Measurements from ENCODE around the gene FFAR1. TPM values are rescaled to one million over a fixed set of nuclear protein-coding genes. Genes with fewer than 3 reads are reported as not detected.

The FFAR1 gene
- total and polyA plus RNA-seq, 2 donors (not counting 3 experiments of a cell fraction or from before 2014, with no cell fraction given): not detected

GRCh38 chr19:35328851-35329285, 18.8 kb upstream of the FFAR1 start, which contains the start of gene CD22:
TSS of gene CD22 (plus strand) at chr19:35329187. CDS start at chr19:35332041, 2,854 bp downstream.
- POLR2A ChIA-PET: no interaction called here
- no peak within 1 kb of the TSS for H3K9ac ChIP-seq (replicated peaks; ENCODE audit: extremely low read depth, insufficient read depth, low read length)
- BruUV-seq (replicated peaks): no TSS peak
- H2AFZ ChIP-seq (ENCODE audit: low read depth, low read length): no peak within 1 kb of the TSS
- no peak within 1 kb of the TSS for H3K27ac ChIP-seq (ENCODE audit: insufficient read depth, low read depth, low read length)
- intact Hi-C loops (cut with micrococcal nuclease) (no loop called here), dilution Hi-C loops (cut with MboI; ENCODE audit: extremely low pct_ligation_motif_present, low sequenced_read_pairs) (no loop called here)
- DNase-seq (ENCODE audit: low read depth, low spot score) (no peak), FAIRE-seq (no peak)
- no peak within 1 kb of the TSS for H3K4me2 ChIP-seq (ENCODE audit: insufficient read depth, low read length)
- no peaks in the 10 kb centered on the region for H3K9me3 ChIP-seq (replicated peaks; ENCODE audit: control insufficient read depth, insufficient read depth, low read length)
- H3K9me1 ChIP-seq (replicated peaks; ENCODE audit: control insufficient read depth, extremely low read depth, insufficient read depth, low read length): no peaks in the 10 kb centered on the region
- no peaks in the 10 kb centered on the region for H3K79me2 ChIP-seq (ENCODE audit: control insufficient read depth, insufficient read depth, low read length)
- no peaks in the 10 kb centered on the region for H3K4me1 ChIP-seq (ENCODE audit: control insufficient read depth, extremely low read depth, insufficient read depth, low read length)
- CTCF ChIA-PET: no interaction called here
- H4K20me1 ChIP-seq (replicated peaks; ENCODE audit: control insufficient read depth, extremely low read depth, insufficient read depth, low read length): no peaks in the 10 kb centered on the region
- no peaks in the 10 kb centered on the region for H3K36me3 ChIP-seq (ENCODE audit: control insufficient read depth in 2 of 2, extremely low read depth in 1 of 2, insufficient read depth in 2 of 2, low read length in 2 of 2)
- no peak within 1 kb of the TSS for H3K4me3 ChIP-seq (replicated peaks in 1 of 3; ENCODE audit: insufficient read depth in 1 of 3, low read depth in 1 of 3, low read length in 3 of 3)
- TF ChIP-seq FOS (IDR thresholded peaks at IDR 0.05; ENCODE audit: borderline replicate concordance, insufficient read depth, low read length): no peak
- no peak for TF ChIP-seq MYC (IDR thresholded peaks at IDR 0.05; ENCODE audit: low read depth, low read length)
- TF ChIP-seq JUN (IDR thresholded peaks at IDR 0.05; ENCODE audit: borderline replicate concordance, insufficient read depth, insufficient read length, low read depth): no peak
- TF ChIP-seq POLR2A (IDR thresholded peaks at IDR 0.05; ENCODE audit: low read depth, low read length): no peak
- TF ChIP-seq MAX (IDR thresholded peaks at IDR 0.05; ENCODE audit: insufficient read depth, insufficient read length): no peak
- no peak for TF ChIP-seq CTCF (IDR thresholded peaks at IDR 0.05; ENCODE audit: extremely low read depth in 1 of 2, insufficient read depth in 1 of 2, low read depth in 1 of 2, low read length in 2 of 2)
- TF ChIP-seq EZH2 (IDR thresholded peaks at IDR 0.05; ENCODE audit: borderline replicate concordance, low read depth, low read length, severe bottlenecking): no peak
- TF ChIP-seq POLR2AphosphoS5 (IDR thresholded peaks at IDR 0.05; ENCODE audit: insufficient read depth, low read depth, low read length): no peak
- no peak for TF ChIP-seq GATA2 (IDR thresholded peaks at IDR 0.05; ENCODE audit: insufficient read depth, insufficient read length, low read depth, low read length)
- peaks cover 3 to 5% of the 10 kb centered on the region in 2 experiments for H3K27me3 ChIP-seq (ENCODE audit: control insufficient read depth in 2 of 2, insufficient read depth in 2 of 2, low read length in 2 of 2)
